GM18951 (cell line): ENCODE results near the gene RDH16.
"Not testable (repeated sequence)": the region's sequence is repeated elsewhere in the genome, so short reads cannot be mapped to it uniquely, and the experiment has no call there.

Experiments used
- POLR2A ChIP-seq: IDR thresholded peaks from 4 replicates; pipeline ENCODE4 v1.6.1; 2011; ENCODE audit warnings: mild to moderate bottlenecking; ENCODE audit not compliant: insufficient read length, insufficient read depth; ENCODE audit errors: extremely low read depth
- in situ Hi-C: fragments of 300-500 bp; cut with MboI; formaldehyde crosslinking; loops from one replicate; pipeline ENCODE4 v1.12.0; 2022; ENCODE audit warnings: low sequenced_read_pairs, mixed read lengths, inconsistent platforms; ENCODE audit not compliant: unreplicated experiment

The RDH16 gene

DNA sequence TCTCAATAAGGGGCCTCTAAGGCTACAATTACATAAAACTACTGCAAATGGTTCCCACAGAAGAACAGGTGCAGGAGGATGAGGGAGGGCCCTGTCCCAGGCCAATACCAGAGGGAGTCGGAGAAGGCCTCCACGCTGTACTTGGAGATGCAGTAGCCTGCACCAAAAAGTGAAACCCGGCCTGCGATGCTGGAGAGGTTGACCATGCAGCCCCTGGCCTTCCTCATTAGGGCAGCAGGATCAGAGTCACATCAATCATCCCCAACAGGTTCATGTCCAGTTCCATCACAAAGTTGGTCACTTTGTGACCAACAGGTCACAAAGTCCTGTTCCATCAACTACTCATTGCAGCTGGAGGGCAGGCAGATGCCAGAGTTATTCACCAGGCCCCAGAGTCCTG is 26.0 kb upstream of the RDH16 start:
- in situ Hi-C loops: loop anchor here (25.0 kb wide), 1 partner anchor 471 kb away; the partner anchor contains the start of gene RBMS2
- TF ChIP-seq POLR2A: no peak

DNA sequence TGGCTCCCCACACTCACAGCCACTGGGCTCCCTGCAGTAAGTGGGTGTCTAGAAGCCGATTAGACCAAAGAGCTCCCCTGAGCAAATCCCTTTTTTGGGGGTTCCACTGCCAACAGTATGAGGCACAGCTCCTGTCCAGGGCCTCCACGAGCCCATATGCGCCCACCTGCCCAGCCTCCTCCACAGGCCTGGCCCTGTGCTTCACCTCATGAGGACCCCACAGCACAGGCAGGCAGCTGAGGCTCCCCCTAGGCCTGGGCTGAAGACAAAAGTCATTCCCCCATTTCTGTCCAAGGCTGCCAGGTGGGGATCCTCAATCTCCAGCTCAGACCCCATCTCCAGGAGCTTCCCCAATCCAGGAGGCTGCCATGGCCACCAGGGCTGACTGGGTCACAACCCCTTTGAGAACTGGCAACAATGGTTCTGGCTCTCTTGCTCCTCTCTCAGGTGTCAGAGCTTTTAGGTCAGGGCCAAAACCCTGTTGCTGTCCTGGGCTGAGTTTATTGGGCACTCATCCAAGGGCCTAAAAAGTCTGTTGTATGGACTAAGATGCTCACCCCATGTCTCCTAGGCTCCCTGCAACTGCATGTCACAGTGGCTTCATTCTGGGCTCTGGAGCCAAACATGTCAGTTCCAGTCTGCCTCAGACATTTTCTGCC is 25.3 kb upstream of the RDH16 start:
- in situ Hi-C loops: loop anchor here (25.0 kb wide), 1 partner anchor 470 kb away; the partner anchor contains the start of gene RBMS2

DNA sequence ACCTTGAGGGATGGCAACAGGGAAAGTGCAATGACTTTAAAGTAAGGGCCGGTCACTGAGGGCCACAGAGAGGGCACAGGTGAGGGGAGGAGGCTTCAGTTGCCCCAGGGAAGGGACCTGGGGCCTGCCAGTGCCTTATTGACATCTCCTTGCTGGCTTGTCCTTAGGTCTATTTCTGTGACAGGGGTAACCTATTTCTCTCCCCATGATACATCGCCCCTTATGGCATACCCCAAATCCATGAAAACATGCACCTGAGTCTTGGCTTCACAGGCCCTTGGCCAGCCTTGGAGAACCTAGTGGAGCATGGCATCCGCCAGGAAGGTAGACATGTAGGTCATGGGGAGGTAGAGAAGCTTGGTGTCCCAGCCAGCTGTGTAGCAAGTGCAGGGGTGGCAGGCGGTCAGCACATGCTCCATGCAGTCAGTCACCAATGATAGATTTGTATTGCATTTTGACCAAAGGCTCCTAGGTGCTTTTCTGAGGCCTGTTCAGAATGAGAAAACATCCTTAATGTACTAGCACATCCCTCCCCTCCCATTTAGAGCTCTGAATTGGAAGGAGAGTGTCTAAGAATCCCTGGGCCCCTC is 23.6 kb upstream of the RDH16 start:
- in situ Hi-C loops: loop anchor here (25.0 kb wide), 1 partner anchor 469 kb away; the partner anchor contains the start of gene RBMS2
- no peak for TF ChIP-seq POLR2A

DNA sequence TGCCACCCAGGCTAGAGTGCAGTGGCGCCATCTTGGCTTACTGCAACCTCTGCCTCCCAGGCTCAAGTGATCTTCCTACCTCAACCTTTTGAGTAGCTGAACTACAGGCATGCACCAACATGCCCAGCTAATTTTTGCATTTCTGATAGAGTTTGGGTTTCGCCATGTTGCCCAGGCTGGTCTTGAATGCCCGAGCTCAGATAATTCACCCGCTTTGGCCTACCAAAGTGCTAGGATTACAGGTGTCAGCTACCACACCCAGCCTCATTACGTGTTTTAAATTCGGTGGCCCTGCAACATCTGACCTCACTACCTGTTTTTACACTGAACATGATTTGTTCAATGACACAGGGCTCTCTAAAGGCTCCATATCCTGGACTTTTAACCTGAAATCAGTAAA is 22.9 kb upstream of the RDH16 start:
- in situ Hi-C loops: loop anchor here (25.0 kb wide), 1 partner anchor 468 kb away; the partner anchor contains the start of gene RBMS2
- TF ChIP-seq POLR2A: no peak

DNA sequence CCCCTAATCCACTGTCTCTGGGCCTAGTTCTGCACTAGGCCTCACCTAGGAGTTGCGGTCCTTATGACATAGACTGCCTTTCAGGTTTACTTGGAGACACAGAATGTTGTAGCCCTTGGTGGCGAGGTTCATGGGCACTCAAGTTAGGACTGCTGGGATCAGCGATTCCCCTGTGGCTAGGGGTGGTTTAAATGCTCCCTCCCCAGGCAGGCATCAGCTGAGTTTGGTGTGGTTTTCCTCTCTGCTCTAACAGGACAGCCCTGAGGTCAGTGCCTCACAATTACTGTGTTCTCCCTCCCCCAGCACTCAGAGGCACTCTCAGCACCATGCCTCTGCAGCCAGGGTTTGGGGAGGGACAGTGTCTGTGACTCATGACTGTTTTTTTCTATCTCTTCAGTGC is 22.2 kb upstream of the RDH16 start:
- in situ Hi-C loops: loop anchor here (25.0 kb wide), 1 partner anchor 467 kb away; the partner anchor contains the start of gene RBMS2
- no peak for TF ChIP-seq POLR2A

DNA sequence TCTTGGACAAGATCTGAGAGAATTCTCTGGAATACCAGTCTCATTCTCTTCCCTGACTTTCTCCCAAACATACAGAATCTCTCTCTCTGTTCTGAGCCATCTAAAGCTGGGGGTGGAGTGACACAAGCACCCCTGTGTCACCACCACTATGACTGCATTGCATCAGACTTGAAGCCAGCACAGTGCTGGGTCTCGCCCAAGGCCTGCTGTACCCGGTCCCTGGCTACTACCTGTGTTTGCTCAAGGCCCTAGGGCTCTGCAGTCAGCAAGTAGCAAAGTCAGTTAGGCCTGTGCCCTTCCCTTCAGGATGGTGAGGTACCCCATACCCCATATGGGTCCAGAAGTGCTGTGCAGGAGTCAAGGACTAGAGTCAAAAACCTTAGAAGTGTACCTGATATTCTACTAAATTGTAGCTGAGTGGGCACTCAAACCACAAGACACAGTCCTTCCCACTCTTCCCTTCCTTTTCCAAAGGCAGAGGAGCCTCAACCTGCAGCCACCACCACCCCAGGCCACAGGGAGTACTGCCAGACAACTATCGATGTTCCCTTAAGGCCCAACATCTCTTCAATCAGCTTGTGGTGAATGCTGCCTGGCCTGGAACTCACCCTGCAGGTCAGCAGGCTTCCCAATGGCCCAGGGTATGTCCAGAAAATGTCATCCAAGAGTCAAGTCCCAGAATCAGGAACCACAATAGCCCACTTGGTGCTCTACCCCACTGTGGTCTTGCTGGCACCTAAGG is 21.2 kb upstream of the RDH16 start:
- in situ Hi-C loops: loop anchor here (25.0 kb wide), 1 partner anchor 466 kb away; the partner anchor contains the start of gene RBMS2
- no peak for TF ChIP-seq POLR2A

DNA sequence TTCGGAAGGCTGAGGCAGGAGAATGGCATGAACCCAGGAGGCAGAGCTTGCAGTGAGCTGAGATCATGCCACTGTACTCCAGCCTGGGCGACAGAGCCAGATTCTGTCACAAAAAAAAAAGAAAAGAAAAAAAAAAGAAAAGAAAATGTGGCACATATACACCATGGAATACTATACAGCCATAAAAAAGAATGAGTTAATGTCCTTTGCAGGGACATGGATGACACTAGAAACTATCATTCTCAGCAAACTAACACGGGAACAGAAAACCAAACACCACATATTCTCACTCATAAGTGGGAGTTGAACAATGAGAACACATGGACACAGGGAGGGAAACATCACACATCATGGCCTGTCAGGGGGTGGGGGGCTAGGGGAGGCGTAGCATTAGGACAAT is 20.0 kb upstream of the RDH16 start:
- in situ Hi-C loops: loop anchor here (25.0 kb wide), 1 partner anchor 465 kb away; the partner anchor contains the start of gene RBMS2

DNA sequence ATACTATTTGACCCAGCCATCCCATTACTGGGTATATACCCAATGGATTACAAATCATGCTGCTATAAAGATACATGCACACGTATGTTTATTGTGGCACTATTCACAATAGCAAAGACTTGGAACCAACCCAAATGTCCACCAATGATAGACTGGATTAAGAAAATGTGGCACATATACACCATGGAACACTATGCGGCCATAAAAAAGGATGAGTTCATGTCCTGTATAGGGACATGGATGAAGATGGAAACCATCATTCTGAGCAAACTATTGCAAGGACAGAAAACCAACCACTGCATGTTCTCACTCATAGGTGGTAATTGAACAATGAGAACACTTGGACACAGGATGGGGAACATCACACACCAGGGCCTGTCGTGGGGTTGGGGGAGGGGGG is 16.8 kb upstream of the RDH16 start:
- in situ Hi-C loops: not testable (repeated sequence)

DNA sequence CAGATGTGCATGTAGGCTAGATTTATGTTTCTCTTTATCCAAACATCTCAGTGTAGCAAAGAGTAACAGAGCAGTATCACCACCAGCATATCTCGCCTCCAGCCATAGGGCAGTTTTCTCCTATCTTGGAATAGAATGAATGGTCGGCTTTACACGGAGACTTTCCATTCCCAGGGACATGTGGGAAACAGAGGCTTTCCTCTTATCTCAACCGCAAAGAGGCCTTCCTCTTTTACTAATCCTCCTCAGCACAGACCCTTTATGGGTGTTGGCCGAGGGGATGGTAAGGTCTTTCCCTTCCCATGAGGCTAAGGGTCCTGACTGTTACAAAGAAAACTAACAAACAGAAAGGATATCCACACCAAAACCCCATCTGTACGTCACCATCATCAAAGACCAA is 11.5 kb upstream of the RDH16 start:
- in situ Hi-C loops: not testable (repeated sequence)

DNA sequence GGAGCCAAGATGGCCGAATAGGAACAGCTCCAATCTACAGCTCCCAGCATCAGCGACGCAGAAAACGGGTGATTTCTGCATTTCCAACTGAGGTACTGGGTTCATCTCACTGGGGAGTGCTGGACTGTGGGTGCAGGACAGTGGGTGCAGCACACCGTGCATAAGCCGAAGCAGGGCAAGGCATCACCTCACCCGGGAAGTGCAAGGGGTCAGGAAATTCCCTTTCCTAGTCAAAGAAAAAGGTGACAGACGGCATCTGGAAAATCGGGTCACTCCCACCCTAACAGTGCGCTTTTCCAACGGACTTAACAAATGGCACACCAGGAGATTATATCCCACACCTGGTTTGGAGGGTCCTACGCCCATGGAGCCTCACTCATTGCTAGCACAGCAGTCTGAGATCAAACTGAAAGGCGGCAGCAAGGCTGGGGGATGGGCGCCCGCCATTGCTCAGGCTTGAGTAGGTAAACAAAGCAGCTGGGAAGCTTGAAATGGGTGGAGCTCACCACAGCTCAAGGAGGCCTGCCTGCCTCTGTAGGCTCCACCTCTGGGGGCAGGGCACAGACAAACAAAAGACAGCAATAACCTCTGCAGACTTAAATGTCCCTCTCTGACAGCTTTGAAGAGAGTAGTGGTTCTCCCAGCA is 8.7 kb upstream of the RDH16 start:
- in situ Hi-C loops: not testable (repeated sequence)

DNA sequence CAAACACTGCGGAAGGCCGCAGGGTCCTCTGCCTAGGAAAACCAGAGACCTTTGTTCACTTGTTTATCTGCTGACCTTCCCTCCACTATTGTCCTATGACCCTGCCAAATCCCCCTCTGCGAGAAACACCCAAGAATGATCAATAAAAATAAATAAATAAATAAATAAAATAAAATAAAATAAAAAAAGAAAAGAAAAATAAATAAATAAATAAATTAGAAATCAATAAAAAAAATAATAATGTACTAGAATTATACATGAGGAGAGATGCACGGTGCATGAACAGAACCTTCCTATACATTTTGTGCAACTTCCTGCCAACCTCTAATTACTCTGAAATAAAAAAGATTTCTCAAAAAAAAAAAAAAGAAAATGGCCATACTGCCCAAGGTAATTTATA is 7.7 kb upstream of the RDH16 start:
- in situ Hi-C loops: not testable (repeated sequence)

DNA sequence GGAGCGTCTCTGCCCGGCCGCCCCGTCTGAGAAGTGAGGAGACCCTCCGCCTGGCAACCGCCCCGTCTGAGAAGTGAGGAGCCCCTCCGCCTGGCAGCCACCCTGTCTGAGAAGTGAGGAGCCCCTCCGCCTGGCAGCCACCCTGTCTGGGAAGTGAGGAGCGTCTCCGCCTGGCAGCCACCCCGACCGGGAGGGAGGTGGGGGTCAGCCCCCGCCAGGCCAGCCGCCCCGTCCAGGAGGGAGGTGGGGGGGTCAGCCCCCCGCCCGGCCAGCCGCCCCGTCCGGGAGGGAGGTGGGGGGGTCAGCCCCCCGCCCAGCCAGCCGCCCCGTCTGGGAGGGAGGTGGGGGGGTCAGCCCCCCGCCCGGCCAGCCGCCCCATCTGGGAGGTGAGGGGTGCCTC is 6.1 kb upstream of the RDH16 start:
- in situ Hi-C loops: not testable (repeated sequence)

DNA sequence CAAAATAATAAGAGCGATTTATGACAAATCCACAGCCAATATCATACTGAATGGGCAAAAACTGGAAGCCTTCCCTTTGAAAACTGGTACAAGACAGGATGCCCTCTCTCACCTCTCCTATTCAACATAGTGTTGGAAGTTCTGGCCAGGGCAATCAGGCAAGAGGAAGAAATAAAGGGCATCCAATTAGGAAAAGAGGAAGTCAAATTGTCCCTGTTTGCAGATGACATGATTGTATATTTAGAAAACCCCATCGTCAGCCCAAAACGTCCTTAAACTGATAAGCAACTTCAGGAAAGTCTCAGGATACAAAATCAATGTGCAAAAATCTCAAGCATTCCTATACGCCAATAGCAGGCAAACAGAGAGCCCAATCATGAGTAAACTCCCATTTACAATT is 4.8 kb upstream of the RDH16 start:
- in situ Hi-C loops: not testable (repeated sequence)

DNA sequence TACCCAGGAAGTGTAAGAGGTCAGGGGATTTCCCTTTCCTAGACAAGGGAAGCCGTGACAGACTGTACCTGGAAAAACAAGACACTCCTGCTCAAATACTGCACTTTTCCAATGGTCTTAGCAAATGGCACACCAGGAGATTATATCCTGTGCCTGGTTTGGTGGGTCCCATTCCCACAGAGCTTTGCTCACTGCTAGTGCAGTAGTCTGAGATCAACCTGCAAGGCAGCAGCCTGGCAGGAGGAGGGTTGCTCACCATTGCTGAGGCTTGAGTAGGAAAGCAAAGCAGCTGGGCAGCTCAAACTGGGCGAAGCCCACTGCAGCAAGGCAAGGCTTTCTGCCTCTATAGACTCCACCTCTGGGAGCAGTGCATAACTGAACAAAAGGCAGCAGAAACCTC is 1.0 kb upstream of the RDH16 start:
- in situ Hi-C loops: no loop called here
- no peak for TF ChIP-seq POLR2A
